Measurements from ENCODE around the gene AP5S1.
"Not testable (repeated sequence)": the region's sequence is repeated elsewhere in the genome, so short reads cannot be mapped to it uniquely, and the experiment has no call there.

DNA sequence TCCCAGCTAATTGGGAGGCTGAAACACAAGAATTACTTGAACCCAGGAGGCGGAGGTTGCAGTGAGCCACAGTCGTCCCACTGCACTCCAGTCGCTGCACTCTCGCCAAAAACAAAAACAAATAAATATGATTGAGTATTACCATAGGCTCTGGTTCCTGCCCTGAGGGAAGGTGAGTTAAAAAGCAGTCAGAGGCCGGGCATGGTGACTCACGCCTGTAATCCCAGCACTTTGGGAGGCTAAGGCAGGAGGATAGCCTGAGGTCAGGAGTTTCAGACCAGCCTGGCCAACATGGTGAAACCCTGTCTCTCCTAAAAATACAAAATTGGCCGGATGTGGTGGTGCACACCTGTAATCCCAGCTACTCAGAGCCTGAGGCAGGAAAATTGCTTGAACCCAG, 19.9 kb downstream of the AP5S1 start:
- TF ChIP-seq, protein P1, sequence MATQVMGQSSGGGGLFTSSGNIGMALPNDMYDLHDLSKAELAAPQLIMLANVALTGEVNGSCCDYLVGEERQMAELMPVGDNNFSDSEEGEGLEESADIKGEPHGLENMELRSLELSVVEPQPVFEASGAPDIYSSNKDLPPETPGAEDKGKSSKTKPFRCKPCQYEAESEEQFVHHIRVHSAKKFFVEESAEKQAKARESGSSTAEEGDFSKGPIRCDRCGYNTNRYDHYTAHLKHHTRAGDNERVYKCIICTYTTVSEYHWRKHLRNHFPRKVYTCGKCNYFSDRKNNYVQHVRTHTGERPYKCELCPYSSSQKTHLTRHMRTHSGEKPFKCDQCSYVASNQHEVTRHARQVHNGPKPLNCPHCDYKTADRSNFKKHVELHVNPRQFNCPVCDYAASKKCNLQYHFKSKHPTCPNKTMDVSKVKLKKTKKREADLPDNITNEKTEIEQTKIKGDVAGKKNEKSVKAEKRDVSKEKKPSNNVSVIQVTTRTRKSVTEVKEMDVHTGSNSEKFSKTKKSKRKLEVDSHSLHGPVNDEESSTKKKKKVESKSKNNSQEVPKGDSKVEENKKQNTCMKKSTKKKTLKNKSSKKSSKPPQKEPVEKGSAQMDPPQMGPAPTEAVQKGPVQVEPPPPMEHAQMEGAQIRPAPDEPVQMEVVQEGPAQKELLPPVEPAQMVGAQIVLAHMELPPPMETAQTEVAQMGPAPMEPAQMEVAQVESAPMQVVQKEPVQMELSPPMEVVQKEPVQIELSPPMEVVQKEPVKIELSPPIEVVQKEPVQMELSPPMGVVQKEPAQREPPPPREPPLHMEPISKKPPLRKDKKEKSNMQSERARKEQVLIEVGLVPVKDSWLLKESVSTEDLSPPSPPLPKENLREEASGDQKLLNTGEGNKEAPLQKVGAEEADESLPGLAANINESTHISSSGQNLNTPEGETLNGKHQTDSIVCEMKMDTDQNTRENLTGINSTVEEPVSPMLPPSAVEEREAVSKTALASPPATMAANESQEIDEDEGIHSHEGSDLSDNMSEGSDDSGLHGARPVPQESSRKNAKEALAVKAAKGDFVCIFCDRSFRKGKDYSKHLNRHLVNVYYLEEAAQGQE (IDR thresholded peaks at IDR 0.05; ENCODE audit: insufficient replicate concordance, low read depth), result not testable (repeated sequence)
- TF ChIP-seq, protein P2, sequence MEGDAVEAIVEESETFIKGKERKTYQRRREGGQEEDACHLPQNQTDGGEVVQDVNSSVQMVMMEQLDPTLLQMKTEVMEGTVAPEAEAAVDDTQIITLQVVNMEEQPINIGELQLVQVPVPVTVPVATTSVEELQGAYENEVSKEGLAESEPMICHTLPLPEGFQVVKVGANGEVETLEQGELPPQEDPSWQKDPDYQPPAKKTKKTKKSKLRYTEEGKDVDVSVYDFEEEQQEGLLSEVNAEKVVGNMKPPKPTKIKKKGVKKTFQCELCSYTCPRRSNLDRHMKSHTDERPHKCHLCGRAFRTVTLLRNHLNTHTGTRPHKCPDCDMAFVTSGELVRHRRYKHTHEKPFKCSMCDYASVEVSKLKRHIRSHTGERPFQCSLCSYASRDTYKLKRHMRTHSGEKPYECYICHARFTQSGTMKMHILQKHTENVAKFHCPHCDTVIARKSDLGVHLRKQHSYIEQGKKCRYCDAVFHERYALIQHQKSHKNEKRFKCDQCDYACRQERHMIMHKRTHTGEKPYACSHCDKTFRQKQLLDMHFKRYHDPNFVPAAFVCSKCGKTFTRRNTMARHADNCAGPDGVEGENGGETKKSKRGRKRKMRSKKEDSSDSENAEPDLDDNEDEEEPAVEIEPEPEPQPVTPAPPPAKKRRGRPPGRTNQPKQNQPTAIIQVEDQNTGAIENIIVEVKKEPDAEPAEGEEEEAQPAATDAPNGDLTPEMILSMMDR (IDR thresholded peaks at IDR 0.05; ENCODE audit: insufficient read depth, low read length), result not testable (repeated sequence)
- TF ChIP-seq POLR2AphosphoS5 (IDR thresholded peaks at IDR 0.05; ENCODE audit: low read depth); SPI1 (IDR thresholded peaks at IDR 0.05; ENCODE audit: borderline replicate concordance, low read depth); GABPA (IDR thresholded peaks at IDR 0.05; ENCODE audit: low read depth): not testable (repeated sequence)

Data from HL-60 (cell line).